Liver (tissue), 3 donors: ENCODE data around the gene NSL1.

Source experiments
- EGR1 ChIP-seq, 2 donors: IDR thresholded peaks; 2 replicates each; pipeline ENCODE4 v1.6.1; 2016 to 2018; ENCODE audit warnings: antibody characterized with exemption in 2 of 2, low read depth in 2 of 2
- TAF1 ChIP-seq: conservative IDR thresholded peaks from 2 replicates; pipeline ENCODE4 v1.6.1; 2016; ENCODE audit warnings: antibody characterized with exemption, mild to moderate bottlenecking
- YY1 ChIP-seq: IDR thresholded peaks from 2 replicates; pipeline ENCODE4 v1.6.1; 2016; ENCODE audit warnings: antibody characterized with exemption, mild to moderate bottlenecking
- TF ChIP-seq, protein P1 (sequence below): fragments of 150-350 bp; IDR thresholded peaks from 2 replicates; pipeline ENCODE4 v1.5.1; 2017; ENCODE audit warnings: improper control_type of control experiment, low read depth, low read length; ENCODE audit not compliant: missing input control
- donor health status: healthy.
- donor health status: healthy.

- TF ChIP-seq, protein P1, sequence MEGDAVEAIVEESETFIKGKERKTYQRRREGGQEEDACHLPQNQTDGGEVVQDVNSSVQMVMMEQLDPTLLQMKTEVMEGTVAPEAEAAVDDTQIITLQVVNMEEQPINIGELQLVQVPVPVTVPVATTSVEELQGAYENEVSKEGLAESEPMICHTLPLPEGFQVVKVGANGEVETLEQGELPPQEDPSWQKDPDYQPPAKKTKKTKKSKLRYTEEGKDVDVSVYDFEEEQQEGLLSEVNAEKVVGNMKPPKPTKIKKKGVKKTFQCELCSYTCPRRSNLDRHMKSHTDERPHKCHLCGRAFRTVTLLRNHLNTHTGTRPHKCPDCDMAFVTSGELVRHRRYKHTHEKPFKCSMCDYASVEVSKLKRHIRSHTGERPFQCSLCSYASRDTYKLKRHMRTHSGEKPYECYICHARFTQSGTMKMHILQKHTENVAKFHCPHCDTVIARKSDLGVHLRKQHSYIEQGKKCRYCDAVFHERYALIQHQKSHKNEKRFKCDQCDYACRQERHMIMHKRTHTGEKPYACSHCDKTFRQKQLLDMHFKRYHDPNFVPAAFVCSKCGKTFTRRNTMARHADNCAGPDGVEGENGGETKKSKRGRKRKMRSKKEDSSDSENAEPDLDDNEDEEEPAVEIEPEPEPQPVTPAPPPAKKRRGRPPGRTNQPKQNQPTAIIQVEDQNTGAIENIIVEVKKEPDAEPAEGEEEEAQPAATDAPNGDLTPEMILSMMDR = no peak
- no peak for TF ChIP-seq TAF1
- no peak for TF ChIP-seq EGR1 (IDR thresholded peaks at IDR 0.05; ENCODE audit: low read depth in 2 of 2)
- no peak for TF ChIP-seq YY1
Measured at GRCh38 chr1:212771341-212771740, 20.2 kb downstream of the NSL1 start.
